HS-5 (cell line): ENCODE data around the gene SCGB1D2.
"Not testable (repeated sequence)": the region's sequence is repeated elsewhere in the genome, so short reads cannot be mapped to it uniquely, and the experiment has no call there.

Experiments
- DNase-seq: peaks from one replicate; pipeline ENCODE4 v3.0.0-alpha.2; 2012; ENCODE audit warnings: low read depth

Gene SCGB1D2, protein sequence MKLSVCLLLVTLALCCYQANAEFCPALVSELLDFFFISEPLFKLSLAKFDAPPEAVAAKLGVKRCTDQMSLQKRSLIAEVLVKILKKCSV

DNA sequence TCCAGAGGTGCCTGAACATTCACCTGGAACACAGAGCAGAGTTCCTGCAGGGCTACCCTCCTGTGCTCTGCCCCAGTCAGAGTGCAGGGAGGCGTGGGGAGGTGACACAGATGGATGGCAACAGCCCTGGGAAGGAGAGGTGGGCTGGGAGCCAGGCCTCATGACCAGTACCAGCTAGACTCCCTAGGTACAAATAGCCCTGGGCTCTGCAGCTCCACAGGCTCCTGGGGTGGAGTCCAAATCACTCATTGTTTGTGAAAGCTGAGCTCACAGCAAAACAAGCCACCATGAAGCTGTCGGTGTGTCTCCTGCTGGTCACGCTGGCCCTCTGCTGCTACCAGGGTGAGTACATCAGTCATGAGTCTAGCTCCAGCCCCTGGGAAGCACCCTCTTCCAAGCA lies at the start of gene SCGB1D2:
Gene SCGB1D2, plus strand, starts transcription at position 219 of the 400 bp plus-strand sequence. Its CDS starts 69 bp downstream, at position 288.
- no peak for DNase-seq

DNA sequence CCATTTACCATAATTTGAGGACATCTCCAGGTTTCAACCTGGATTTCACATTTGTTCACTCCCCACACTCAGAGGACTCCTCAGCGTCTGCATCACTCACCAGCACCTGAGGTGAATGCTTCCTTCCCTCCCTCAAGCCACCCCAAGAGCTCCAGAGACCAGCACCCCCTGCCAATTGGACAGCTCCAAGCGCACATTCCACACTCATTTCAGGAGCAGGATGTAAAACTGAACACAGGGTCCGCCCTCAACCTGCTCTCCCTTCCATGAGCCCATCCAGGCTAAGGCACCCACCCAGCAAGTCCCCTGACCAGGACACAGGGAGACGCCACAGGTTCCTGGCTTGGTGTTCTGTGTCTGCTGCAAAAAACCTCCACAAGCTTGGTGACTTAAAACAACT lies 48.1 kb upstream of the SCGB1D2 start:
- no peak for DNase-seq

DNA sequence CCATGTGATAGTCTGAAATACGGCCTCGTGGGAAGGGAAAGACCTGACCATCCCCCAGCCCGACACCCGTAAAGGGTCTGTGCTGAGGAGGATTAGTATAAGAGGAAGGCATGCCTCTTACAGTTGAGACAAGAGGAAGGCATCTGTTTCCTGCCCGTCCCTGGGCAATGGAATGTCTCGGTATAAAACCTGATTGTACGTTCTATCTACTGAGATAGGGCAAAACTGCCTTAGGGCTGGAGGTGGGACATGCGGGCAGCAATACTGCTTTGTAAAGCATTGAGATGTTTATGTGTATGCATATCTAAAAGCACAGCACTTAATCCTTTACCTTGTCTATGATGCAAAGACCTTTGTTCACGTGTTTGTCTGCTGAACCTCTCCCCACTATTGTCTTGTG lies 47.0 kb upstream of the SCGB1D2 start:
- DNase-seq = not testable (repeated sequence)

DNA sequence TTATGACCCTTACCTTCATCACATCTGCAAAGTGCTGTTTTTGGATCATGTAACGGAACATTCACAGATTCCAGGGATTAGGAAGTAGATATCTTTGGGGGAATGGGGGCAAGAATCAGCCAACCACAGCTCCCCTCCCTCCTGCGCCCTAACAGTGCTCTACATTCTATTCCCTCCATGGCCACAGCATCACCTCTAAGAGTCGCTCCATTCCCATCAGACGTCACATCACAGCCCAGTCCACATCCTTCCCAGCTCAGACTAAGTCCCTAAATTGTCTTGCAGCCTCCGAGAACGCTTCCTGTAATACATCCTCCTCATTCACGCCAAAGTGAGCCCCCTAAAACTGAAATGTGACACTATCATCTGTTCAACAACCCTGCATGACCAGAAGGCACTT lies 46.1 kb upstream of the SCGB1D2 start:
- DNase-seq = no peak

DNA sequence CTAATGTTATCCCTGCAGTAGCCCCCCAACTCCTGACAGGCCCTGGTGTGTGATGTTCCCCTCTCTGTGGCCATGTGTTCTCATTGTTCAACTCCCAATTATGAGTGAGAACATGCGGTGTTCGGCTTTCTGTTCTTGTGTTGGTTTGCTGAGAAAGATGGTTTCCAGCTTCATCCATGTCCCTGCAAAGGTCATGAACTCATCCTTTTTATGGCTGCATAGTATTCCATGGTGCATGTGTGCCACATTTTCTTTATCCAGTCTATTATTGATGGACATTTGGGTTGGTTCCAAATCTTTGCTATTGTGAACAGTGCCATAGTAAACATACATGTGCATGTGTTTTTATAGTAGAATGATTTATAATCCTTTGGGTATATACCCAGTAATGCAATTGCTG lies 44.6 kb upstream of the SCGB1D2 start:
- DNase-seq = not testable (repeated sequence)

DNA sequence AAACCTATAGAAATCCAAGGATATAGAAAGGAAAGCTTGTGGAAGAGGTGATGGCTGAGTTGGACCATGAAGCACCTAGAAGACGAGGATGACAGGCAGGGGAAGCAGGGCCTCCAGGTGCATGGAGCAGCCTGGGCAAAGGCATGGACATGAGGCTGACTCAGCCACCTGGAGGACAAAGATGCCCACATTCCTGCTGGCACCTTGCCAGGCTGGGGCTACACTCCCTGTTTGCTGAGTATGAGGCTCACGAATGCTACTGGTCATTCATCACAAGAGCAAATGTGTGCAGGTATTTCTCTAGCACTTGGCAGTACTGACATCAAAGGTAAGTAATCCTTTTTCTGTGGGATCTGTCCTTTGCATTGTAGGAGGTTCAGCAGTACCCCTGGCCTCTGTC lies 40.7 kb upstream of the SCGB1D2 start:
- no peak for DNase-seq

DNA sequence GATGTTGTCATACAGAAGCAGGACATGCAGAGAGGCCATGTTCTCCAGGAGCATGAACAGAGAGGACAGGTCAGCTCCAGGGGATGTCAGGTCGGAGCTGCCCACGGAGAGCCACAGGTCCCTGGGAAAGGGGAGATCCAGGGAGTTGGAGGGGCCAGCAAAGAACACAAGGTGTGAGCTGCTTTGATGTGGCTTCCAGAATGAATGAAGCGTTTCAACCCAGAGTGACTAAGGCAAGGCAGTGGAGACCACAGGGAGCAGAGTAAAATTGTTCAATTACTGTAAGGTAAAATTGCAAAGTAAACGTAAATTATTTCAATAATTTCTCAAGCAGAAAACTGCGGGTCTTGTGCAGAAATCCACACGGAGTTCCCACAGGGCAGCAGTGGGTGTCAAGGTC lies 39.1 kb upstream of the SCGB1D2 start:
- no peak for DNase-seq

DNA sequence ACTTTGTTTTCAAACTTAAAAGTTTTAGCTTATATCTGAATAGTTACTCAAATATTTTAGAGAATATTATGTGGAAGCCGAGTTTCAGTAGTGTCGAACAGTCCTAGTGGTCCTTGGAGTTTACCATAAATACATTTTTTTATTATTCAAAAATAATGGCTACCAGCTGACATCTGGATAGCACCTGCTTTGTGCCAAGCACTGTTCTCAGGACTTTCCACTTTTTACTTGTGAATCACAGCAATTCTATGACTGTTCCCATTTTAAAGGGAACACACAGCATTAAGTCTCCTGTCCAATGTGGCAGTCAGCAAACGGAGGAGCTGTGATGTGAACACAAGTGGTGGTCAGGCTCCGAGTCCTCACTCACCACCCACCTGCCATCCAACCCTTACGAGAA lies 37.6 kb upstream of the SCGB1D2 start:
- no peak for DNase-seq

DNA sequence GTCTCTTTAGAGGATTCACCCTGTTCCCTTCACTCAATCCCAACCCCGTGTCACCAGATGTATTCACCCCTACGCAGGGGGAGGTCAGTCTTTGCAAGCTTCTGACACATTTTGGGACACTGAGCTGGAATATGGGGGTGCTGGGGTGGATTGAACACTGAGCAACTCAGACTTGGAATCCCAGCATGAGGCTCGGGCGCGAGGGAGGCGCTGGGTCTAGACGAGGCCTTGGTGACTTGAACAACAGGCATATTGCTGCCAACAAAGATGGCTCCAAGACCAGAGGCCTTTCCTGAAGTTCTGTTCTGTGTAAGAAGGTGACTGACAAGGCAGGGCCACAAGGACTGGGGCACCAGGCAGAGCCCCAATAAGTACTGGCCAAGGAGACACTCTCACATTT lies 36.6 kb upstream of the SCGB1D2 start:
- DNase-seq = no peak

DNA sequence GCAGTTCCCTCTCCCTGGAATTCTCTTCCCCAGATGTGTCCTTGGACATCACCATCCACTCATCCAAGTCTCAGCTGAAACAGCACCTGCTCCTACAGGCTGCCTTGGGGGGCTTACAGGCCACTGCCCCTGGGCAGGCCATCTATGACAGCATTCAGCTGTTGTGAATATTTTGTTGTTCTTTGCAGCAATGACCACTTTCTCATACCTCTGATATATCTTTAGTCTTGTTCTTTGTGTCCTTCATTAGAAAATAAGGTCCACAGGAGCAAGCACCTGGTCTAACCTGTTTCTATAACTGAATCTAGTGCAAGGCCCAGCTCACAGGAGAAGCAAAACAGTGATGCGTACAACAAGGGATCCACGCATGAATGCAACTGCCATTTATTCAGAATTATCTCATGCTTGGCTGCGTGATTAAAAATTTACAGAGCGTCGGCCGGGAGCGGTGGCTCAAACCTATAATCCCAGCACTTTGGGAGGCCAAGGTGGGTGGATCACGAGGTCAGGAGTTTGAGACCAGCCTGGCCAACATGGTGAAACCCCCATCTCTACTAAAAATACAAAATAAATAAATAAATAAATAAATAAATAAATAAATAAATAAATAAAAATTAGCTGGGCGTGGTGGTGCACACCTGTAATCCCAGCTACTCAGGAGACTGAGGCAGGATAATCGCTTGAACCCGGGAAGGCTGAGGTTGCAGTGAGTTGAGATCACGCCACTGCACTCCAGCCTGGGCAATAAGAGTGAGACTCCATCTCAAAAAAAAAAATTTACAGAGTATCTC lies 35.6 kb upstream of the SCGB1D2 start:
- not testable (repeated sequence) for DNase-seq

DNA sequence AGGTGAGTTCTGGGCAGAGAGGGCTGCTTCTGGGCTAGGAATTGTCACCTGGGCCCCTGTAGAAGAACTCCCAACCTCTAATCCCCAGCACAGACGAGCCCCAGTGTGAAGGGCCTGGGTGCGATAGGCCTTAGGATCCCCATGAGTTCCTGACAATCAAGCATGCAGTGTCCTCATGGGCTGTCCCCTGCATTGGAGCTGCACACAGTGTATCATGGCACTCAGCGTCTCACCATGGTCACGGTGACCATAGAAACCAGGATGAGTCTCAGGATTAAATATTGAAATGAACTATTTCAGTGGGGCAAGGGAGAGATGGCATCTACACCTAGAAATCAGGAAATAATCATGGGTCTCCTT lies 33.3 kb upstream of the SCGB1D2 start:
- no peak for DNase-seq

DNA sequence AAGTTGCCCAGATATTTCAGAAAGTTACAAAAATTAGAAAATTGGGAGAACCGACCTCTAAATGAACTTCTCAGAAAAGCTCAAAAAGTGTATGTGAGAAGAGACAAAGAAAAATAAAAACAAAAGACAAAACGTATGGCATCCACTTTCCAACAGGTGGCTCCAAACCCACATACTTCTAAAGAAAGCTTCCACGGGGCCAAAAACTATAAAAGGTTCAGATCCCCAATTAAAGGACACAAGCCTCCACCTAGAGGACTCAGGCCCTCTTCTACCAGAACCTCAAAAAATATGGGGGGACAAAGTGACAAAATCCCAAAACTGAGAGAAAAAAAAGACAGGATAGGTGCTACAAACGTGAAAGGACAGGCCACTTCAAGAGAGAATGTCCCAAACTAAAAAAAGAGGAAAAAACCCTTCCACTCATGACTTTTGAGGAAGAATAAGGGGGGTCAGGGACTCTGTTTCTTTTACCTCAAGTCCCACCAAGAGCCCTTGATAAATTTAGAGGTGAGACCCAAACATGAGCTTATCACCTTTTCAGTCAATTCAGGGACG lies 24.8 kb upstream of the SCGB1D2 start:
- DNase-seq = no peak

DNA sequence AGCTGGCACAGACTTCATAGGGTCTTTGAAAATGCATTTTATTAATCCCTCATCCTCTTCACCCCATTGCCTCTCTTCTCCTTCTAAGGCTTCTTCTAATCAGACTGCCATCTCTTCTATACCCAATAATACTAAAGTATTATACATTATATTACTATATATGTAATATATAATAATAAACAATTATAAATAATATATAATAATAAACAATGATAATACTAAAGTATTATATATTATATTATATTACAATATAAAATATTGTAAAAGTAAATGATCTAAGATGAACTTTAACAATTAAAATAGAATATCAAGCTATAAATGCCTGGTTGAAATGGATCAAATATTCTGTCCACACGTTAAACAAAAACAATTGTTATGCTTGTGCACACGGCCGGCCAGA lies 20.5 kb upstream of the SCGB1D2 start:
- no peak for DNase-seq

DNA sequence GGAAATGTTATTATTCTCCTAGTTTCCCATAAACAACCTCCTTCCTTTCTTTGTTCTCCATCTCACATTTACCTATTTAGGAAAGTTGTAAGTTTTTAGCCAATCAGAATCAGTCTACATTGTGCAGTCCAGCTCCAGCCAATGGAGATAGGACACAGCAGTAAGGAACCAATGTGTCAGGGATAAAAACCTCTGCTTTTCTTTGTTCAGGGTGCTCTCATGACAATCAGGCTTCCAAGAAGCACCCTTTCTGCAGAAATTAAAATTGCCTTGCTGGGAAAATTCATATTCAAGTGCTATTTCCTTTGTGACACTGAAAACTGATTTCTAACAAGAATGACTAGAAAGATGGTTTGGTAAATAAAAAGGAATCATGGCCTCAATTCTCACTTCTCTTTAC lies 18.9 kb upstream of the SCGB1D2 start:
- DNase-seq = no peak

DNA sequence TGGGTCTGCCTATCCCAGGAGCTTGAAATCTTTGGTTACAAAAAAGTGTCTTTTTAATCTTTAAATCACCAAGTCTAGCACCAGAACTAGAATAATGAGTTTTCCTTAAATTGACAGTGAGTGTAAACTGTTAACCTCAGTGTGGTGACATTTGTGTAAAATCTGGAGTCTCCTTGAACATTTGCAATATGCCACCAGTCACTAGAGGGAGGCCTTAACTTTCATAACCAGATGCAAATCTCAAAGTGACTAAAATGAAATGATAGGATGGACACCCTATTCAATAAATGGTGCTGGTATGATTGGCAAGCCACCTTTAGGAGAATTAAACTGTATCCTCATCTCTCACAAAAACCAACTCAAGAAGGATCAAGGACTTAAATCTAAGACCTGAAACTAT lies 8.3 kb upstream of the SCGB1D2 start:
- DNase-seq = no peak

DNA sequence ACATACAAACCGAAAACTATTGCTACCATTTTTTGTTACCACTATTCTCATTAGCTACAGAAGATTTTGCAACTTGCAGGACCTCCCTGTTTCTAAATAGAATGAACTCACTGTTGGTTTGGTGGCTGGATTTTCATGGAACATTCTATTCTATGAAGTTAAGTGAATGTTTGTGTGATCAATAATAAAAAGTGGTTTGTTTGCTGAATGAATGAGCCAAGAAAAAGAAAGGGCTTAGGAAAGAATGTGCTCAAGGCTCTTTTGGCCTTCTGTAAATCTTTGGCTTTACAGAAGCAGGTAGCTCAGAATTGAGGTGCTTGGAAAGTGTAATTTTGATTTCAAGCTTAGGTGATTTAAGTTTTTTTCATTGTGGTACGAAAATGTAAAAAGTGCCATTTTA lies 5.9 kb upstream of the SCGB1D2 start:
- no peak for DNase-seq

DNA sequence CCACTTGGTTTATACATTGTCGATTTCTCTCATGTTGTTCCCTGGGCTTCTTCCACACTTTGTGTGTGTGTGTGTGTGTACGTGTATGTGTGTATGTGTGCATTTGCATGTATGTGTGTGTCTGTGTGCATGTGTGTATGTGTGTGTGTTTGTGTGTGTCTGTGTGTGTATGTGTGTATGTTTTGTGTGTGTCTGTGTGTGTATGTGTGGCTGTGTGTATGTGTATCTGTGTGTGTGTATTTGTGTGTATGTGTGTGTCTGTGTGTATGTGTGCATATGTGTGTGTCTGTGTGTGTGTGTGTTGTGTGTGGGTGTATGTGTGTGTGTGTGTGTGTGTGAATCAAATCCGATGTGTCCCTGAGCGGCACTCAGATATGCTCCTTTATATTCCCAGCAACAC lies 4.5 kb upstream of the SCGB1D2 start:
- DNase-seq = no peak

DNA sequence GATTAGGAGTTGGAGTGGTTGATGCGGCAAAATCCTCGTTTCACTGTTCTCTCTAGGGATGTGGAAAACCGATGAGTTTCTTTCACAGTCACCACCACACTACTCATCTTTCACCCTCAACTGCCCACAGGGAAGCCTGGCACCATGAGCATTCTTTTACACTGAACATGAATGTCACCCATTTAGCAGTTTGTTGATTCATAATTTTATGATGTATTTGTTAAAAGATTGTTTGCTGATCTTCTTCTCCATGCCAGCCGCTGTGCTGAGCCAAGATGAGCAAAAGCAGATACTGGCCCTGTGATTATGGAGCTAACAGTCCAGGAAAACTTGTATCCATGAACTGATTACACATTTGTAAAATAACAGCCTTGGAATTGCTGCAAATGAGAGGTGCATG lies 3.9 kb upstream of the SCGB1D2 start:
- no peak for DNase-seq

DNA sequence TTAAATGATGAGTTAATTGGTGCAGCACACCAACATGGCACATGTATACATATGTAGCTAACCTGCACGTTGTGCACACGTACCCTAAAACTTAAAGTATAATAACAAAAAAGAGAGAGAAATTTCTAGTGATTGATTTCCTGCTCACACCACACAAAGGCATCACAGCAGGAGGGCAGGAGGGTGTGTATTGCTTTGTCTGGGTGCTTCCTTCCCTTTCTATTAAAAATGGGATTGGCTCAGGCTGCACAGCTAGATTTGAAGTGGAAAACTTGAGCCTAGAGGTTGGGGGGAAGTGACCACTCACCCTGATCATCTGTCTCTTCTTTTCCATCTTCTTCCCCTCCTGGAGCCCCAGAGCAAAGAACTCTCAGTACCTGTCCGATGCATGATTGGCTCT lies 944 bp upstream of the SCGB1D2 start:
- no peak for DNase-seq

DNA sequence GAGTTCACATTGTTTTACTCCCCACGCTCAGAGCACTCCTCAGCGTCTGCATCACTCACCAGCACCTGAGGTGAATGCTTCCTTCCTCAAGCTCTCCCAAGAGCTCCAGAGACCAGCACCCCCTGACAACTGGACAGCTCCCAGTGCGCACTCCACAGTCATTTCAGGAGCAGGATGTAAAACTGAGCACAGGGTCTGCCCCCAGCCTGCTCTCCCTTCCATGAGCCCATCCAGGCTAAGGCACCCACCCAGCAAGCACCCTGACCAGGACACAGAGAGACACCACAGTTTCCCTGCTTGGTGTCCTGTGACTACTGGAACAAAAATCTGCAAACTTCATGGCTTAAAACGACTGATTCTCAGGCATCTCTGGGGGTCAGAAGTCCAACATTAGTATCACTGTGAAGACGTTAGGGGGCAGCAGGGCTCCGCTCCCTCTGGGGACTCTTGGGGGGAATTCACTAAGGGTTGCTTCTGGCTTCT lies 3.3 kb downstream of the SCGB1D2 start:
- DNase-seq = no peak

DNA sequence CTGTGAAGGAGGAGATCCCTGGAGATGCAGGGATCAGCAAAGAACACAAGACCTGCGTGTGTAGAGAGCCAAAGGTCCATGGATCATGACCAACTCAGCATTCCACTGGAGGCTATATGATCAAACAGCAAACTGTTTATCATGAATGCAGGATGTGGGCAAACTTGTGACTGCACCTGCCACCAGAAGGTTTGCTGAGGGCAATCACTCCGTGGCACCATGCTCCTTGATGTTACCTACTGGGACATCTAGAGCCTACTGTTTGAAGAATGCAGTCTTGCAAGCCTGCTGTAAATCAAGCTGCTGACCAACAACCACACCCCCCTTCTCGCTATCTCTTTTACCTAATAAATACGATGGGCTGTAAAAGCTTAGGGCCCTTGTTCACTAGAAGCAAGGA lies 9.7 kb downstream of the SCGB1D2 start:
- DNase-seq = no peak

DNA sequence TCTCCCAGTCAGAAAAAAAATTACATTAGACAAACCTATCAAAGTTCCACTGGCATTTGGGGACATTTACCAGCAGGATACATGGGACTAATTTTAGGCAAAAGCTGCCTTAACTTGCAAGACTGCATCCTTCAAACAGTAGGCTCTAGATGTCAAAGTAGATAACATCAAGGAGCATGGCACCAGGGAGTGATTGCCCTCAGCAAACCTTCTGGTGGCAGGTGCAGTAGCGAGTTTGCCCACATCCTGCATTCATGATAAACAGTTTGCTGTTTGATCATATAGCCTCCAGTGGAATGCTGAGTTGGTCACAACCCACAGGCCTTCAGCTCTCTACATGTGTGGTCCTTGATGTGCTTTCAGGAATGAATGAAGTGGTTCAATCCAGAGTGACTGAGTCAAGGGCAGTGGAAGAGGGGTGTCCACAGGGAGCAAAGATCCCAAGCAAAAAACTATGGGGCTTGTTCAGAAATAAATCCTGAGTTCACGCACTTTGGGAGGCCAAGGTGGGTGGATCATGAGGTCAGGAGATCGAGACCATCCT lies 12.0 kb downstream of the SCGB1D2 start:
- DNase-seq = no peak

DNA sequence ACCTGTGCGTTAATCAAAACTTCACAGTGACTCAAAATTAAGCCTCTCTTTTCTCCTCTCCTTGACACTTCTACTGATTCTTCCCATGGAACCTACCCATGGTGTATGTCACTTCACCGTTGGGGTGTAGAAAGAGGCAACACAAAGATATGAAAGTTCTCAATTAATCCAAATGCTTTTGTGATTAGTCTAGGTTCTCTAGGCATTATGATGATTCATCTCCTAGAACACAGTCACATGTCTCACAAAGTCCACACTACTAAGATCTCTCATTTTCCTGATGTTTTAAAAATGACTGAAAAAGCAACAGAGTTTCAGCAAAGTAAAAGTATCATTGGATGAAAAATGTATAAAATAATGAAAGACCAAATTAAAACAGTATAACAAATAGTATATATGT lies 14.2 kb downstream of the SCGB1D2 start:
- peak; percentile 11 for DNase-seq
